ENCODE data around the gene C11orf68.

C11orf68 gene

GRCh38 chr11:65961267-65962140 lies 42.6 kb upstream of the C11orf68 start, which contains the start of gene SART1:
TSS of gene SART1 (plus strand) at chr11:65961734. CDS start at chr11:65961781, 47 bp downstream.
- peaks cover 9% of the 10 kb centered on the region for H3K36me3 ChIP-seq (ENCODE audit: control insufficient read depth, insufficient read depth, low read length)
- peaks cover 6% of the 10 kb centered on the region for H3K4me1 ChIP-seq (ENCODE audit: control insufficient read depth, low read depth, low read length)
- peak; percentile 99 for DNase-seq
- H2BK120ac ChIP-seq (ENCODE audit: low read depth, low read length): no peak within 1 kb of the TSS
- H2AK5ac ChIP-seq (ENCODE audit: low read length): no peak within 1 kb of the TSS
- H3K79me2 ChIP-seq (ENCODE audit: control insufficient read depth, insufficient read depth, low read length): peaks cover 19% of the 10 kb centered on the region
- peak within 1 kb of the TSS; percentile 95 for H4K8ac ChIP-seq (ENCODE audit: low read depth, low read length)
- WGBS (ENCODE audit: extremely low coverage, insufficient coverage, low lambda C conversion rate): no CpG with 5 or more reads among the region's 97 CpGs
- H3K27me3 ChIP-seq (ENCODE audit: insufficient read depth, low read length, poor library complexity): no peaks in the 10 kb centered on the region
- no peak within 1 kb of the TSS for H3K23ac ChIP-seq (ENCODE audit: low read length)
- H3K4me2 ChIP-seq (ENCODE audit: low read length): peak within 1 kb of the TSS; percentile 85
- peak within 1 kb of the TSS; percentile 94 for H3K4me3 ChIP-seq (ENCODE audit: low read length)
- H2BK15ac ChIP-seq (replicated peaks; ENCODE audit: low read depth): no peak within 1 kb of the TSS
- peak within 1 kb of the TSS; percentile 6 for H3K4ac ChIP-seq (ENCODE audit: low read depth, low read length)
- peaks cover 20% of the 10 kb centered on the region for H3K79me1 ChIP-seq (ENCODE audit: low read length)
- H2BK5ac ChIP-seq (ENCODE audit: low read length): peak within 1 kb of the TSS; percentile 54
- H3K27ac ChIP-seq (ENCODE audit: low read depth, low read length): peak within 1 kb of the TSS; percentile 83
- peak within 1 kb of the TSS; percentile 59 for H4K5ac ChIP-seq (ENCODE audit: low read length)
- H3K9ac ChIP-seq (ENCODE audit: low read length): peak within 1 kb of the TSS; percentile 97
- peak within 1 kb of the TSS; percentile 99 for H3K56ac ChIP-seq (ENCODE audit: low read length)
- H3K18ac ChIP-seq (ENCODE audit: low read length): peak within 1 kb of the TSS; percentile 35

GRCh38 chr11:65960824-65961266 lies 42.0 kb upstream of the C11orf68 start:
- no peak overlapping the region for H4K5ac ChIP-seq (ENCODE audit: low read length)
- H2BK120ac ChIP-seq (ENCODE audit: low read depth, low read length): no peak overlapping the region
- H3K18ac ChIP-seq (ENCODE audit: low read length): no peak overlapping the region
- no CpG with 5 or more reads among the region's 16 CpGs for WGBS (ENCODE audit: extremely low coverage, insufficient coverage, low lambda C conversion rate)
- no peak overlapping the region for H2AK5ac ChIP-seq (ENCODE audit: low read length)
- H3K56ac ChIP-seq (ENCODE audit: low read length): peak overlapping the region; percentile 99
- peaks cover 19% of the 10 kb centered on the region for H3K79me2 ChIP-seq (ENCODE audit: control insufficient read depth, insufficient read depth, low read length)
- H3K27me3 ChIP-seq (ENCODE audit: insufficient read depth, low read length, poor library complexity): no peaks in the 10 kb centered on the region
- H3K4me2 ChIP-seq (ENCODE audit: low read length): peak overlapping the region; percentile 85
- no peak overlapping the region for H3K23ac ChIP-seq (ENCODE audit: low read length)
- H3K4ac ChIP-seq (ENCODE audit: low read depth, low read length): peak overlapping the region; percentile 6
- no peak overlapping the region for H2BK15ac ChIP-seq (replicated peaks; ENCODE audit: low read depth)
- H3K9ac ChIP-seq (ENCODE audit: low read length): peak overlapping the region; percentile 97
- H3K79me1 ChIP-seq (ENCODE audit: low read length): peaks cover 20% of the 10 kb centered on the region
- H4K8ac ChIP-seq (ENCODE audit: low read depth, low read length): peak overlapping the region; percentile 95
- peaks cover 6% of the 10 kb centered on the region for H3K4me1 ChIP-seq (ENCODE audit: control insufficient read depth, low read depth, low read length)
- H3K4me3 ChIP-seq (ENCODE audit: low read length): peak overlapping the region; percentile 74
- peaks cover 4% of the 10 kb centered on the region for H3K36me3 ChIP-seq (ENCODE audit: control insufficient read depth, insufficient read depth, low read length)
- DNase-seq: no peak
- H3K27ac ChIP-seq (ENCODE audit: low read depth, low read length): peak overlapping the region; percentile 83
- no peak overlapping the region for H2BK5ac ChIP-seq (ENCODE audit: low read length)

- H3K27me3 ChIP-seq (ENCODE audit: insufficient read depth, low read length, poor library complexity): no peaks in the 10 kb centered on the region
- no peak for DNase-seq
- peaks cover 14% of the 10 kb centered on the region for H3K79me1 ChIP-seq (ENCODE audit: low read length)
- no CpG with 5 or more reads among the region's 17 CpGs for WGBS (ENCODE audit: extremely low coverage, insufficient coverage, low lambda C conversion rate)
- no peak overlapping the region for H4K8ac ChIP-seq (ENCODE audit: low read depth, low read length)
- H3K4me3 ChIP-seq (ENCODE audit: low read length): no peak overlapping the region
- no peak overlapping the region for H2BK120ac ChIP-seq (ENCODE audit: low read depth, low read length)
- no peak overlapping the region for H2BK5ac ChIP-seq (ENCODE audit: low read length)
- no peak overlapping the region for H4K5ac ChIP-seq (ENCODE audit: low read length)
- H3K4me1 ChIP-seq (ENCODE audit: control insufficient read depth, low read depth, low read length): peaks cover 6% of the 10 kb centered on the region
- H3K36me3 ChIP-seq (ENCODE audit: control insufficient read depth, insufficient read depth, low read length): no peaks in the 10 kb centered on the region
- H2BK15ac ChIP-seq (replicated peaks; ENCODE audit: low read depth): no peak overlapping the region
- no peak overlapping the region for H2AK5ac ChIP-seq (ENCODE audit: low read length)
- peak overlapping the region; percentile 10 for H3K56ac ChIP-seq (ENCODE audit: low read length)
- H3K9ac ChIP-seq (ENCODE audit: low read length): no peak overlapping the region
- no peak overlapping the region for H3K4me2 ChIP-seq (ENCODE audit: low read length)
- peaks cover 15% of the 10 kb centered on the region for H3K79me2 ChIP-seq (ENCODE audit: control insufficient read depth, insufficient read depth, low read length)
- no peak overlapping the region for H3K27ac ChIP-seq (ENCODE audit: low read depth, low read length)
- H3K18ac ChIP-seq (ENCODE audit: low read length): no peak overlapping the region
- no peak overlapping the region for H3K23ac ChIP-seq (ENCODE audit: low read length)
- H3K4ac ChIP-seq (ENCODE audit: low read depth, low read length): no peak overlapping the region
These were observed 40.0 kb upstream of the C11orf68 start for GRCh38 chr11:65958774-65959420.

GRCh38 chr11:65958291-65958690 lies 39.4 kb upstream of the C11orf68 start:
- Histone ChIP-seq H3K79me2 (ENCODE audit: control insufficient read depth, insufficient read depth, low read length) (peaks cover 13% of the 10 kb centered on the region), H3K4me2 (ENCODE audit: low read length) (no peak overlapping the region), H3K4me3 (ENCODE audit: low read length) (no peak overlapping the region), H3K79me1 (ENCODE audit: low read length) (peaks cover 12% of the 10 kb centered on the region), H2BK15ac (replicated peaks; ENCODE audit: low read depth) (no peak overlapping the region), H3K36me3 (ENCODE audit: control insufficient read depth, insufficient read depth, low read length) (no peaks in the 10 kb centered on the region), H2BK120ac (ENCODE audit: low read depth, low read length) (no peak overlapping the region), H3K56ac (ENCODE audit: low read length) (no peak overlapping the region), H3K27ac (ENCODE audit: low read depth, low read length) (no peak overlapping the region), H4K8ac (ENCODE audit: low read depth, low read length) (no peak overlapping the region), H4K5ac (ENCODE audit: low read length) (no peak overlapping the region), H3K4me1 (ENCODE audit: control insufficient read depth, low read depth, low read length) (peaks cover 6% of the 10 kb centered on the region), H3K27me3 (ENCODE audit: insufficient read depth, low read length, poor library complexity) (no peaks in the 10 kb centered on the region), H2AK5ac (ENCODE audit: low read length) (no peak overlapping the region), H2BK5ac (ENCODE audit: low read length) (no peak overlapping the region), H3K23ac (ENCODE audit: low read length) (no peak overlapping the region), H3K4ac (ENCODE audit: low read depth, low read length) (no peak overlapping the region), H3K18ac (ENCODE audit: low read length) (no peak overlapping the region), H3K9ac (ENCODE audit: low read length) (no peak overlapping the region)
- no CpG with 5 or more reads among the region's 4 CpGs for WGBS (ENCODE audit: extremely low coverage, insufficient coverage, low lambda C conversion rate)
- DNase-seq: no peak

DNA sequence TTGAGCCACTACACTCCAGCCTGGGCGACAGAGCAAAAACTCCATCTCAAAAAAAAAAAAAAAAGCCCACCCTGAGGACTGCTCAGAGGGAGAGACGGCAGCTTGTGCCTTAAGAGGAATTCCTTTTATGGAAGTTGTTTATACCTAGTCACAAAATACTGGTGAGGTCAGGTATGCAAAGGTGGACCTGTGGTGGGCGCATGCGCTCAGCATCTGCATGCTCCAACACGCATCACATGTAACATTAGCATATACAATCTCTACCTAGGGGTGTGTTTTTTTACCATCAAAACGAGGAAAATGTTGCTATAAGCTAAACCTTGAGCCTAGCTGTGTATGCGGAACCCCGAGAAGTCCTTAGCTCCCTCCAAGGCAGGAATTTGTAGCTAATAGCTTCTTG lies 35.9 kb upstream of the C11orf68 start:
- no peak overlapping the region for H2BK5ac ChIP-seq (ENCODE audit: low read length)
- no peak overlapping the region for H3K23ac ChIP-seq (ENCODE audit: low read length)
- no peak overlapping the region for H4K8ac ChIP-seq (ENCODE audit: low read depth, low read length)
- DNase-seq: no peak
- no peaks in the 10 kb centered on the region for H3K79me2 ChIP-seq (ENCODE audit: control insufficient read depth, insufficient read depth, low read length)
- no peak overlapping the region for H3K18ac ChIP-seq (ENCODE audit: low read length)
- H3K27ac ChIP-seq (ENCODE audit: low read depth, low read length): no peak overlapping the region
- H3K27me3 ChIP-seq (ENCODE audit: insufficient read depth, low read length, poor library complexity): no peaks in the 10 kb centered on the region
- H3K56ac ChIP-seq (ENCODE audit: low read length): no peak overlapping the region
- no peak overlapping the region for H3K4me2 ChIP-seq (ENCODE audit: low read length)
- H3K79me1 ChIP-seq (ENCODE audit: low read length): no peaks in the 10 kb centered on the region
- H4K5ac ChIP-seq (ENCODE audit: low read length): no peak overlapping the region
- H2AK5ac ChIP-seq (ENCODE audit: low read length): no peak overlapping the region
- no peak overlapping the region for H2BK15ac ChIP-seq (replicated peaks; ENCODE audit: low read depth)
- no peak overlapping the region for H2BK120ac ChIP-seq (ENCODE audit: low read depth, low read length)
- no peak overlapping the region for H3K4ac ChIP-seq (ENCODE audit: low read depth, low read length)
- H3K9ac ChIP-seq (ENCODE audit: low read length): no peak overlapping the region
- H3K4me1 ChIP-seq (ENCODE audit: control insufficient read depth, low read depth, low read length): no peaks in the 10 kb centered on the region
- WGBS (ENCODE audit: extremely low coverage, insufficient coverage, low lambda C conversion rate): no CpG with 5 or more reads among the region's 8 CpGs
- H3K4me3 ChIP-seq (ENCODE audit: low read length): no peak overlapping the region
- no peaks in the 10 kb centered on the region for H3K36me3 ChIP-seq (ENCODE audit: control insufficient read depth, insufficient read depth, low read length)

All from mesendoderm (in vitro differentiated cells).